ENCODE measurements around the gene HSPB6.

HSPB6 gene

DNA sequence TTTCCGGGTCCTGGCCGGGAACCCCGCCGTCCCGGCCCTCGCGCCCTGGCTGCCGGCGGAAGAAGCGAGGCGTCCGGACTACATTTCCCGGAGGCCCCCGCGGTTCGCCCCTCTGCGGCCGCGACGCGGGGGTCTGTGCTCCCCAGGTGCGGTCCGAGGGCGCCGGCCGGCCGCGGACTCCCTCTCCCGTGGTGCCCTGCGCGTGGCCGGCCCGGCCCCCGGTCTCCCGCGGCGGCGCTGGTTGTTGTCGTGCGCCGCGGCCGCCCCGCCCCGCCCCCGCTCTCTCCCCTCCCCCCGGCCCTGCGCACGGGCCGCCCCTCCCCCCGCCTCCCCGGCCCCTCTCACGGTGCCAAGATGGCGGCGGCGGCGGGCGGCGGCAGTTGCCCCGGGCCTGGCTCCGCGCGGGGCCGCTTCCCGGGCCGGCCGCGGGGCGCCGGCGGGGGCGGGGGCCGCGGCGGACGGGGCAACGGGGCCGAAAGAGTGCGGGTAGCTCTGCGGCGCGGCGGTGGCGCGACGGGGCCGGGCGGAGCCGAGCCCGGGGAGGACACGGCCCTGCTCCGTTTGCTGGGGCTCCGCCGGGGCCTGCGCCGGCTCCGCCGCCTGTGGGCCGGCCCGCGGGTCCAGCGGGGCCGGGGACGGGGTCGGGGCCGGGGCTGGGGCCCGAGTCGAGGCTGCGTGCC, 39.0 kb downstream of the HSPB6 start, which contains the start of gene KMT2B:
KMT2B (plus strand) TSS at position 339 of the 680 bp plus-strand sequence; CDS start at position 355, 16 bp downstream.
- Histone ChIP-seq H3K36me3 (ENCODE audit: control insufficient read depth in 1 of 2, insufficient read depth in 2 of 2, low read depth in 1 of 2, low read length in 2 of 2) (peaks cover 23 to 34% of the 10 kb centered on the region in 2 experiments), H3K23ac (ENCODE audit: low read length in 2 of 2) (peak within 1 kb of the TSS in 1 of 2 experiments; percentile 97), H3K14ac (ENCODE audit: low read length in 2 of 2) (peak within 1 kb of the TSS; percentile 63 to 98), H2BK5ac (ENCODE audit: low read depth, low read length, poor library complexity, severe bottlenecking) (no peak within 1 kb of the TSS), H3K9ac (ENCODE audit: low read length) (peak within 1 kb of the TSS; percentile 92), H2BK15ac (ENCODE audit: low read depth, poor library complexity, severe bottlenecking) (peak within 1 kb of the TSS; percentile 95), H2AK5ac (ENCODE audit: low read length, severe bottlenecking) (no peak within 1 kb of the TSS), H2BK12ac (ENCODE audit: low read length in 2 of 2) (peak within 1 kb of the TSS in 1 of 2 experiments; percentile 95), H3K27ac (ENCODE audit: low read length, poor library complexity, severe bottlenecking) (peak within 1 kb of the TSS; percentile 75), H3K79me1 (replicated peaks; ENCODE audit: low read length, poor library complexity, severe bottlenecking) (peaks cover 32% of the 10 kb centered on the region), H3K4me1 (ENCODE audit: control insufficient read depth, insufficient read depth, low read depth, low read length) (peaks cover 23% of the 10 kb centered on the region), H3K9me3 (ENCODE audit: control insufficient read depth, low read length) (no peaks in the 10 kb centered on the region), H4K8ac (ENCODE audit: low read length) (no peak within 1 kb of the TSS), H4K91ac (ENCODE audit: low read length) (no peak within 1 kb of the TSS), H2BK120ac (ENCODE audit: low read depth, low read length) (peak within 1 kb of the TSS; percentile 89), H3K4me3 (ENCODE audit: insufficient read depth in 1 of 2, low read depth in 1 of 2, low read length in 2 of 2) (peak within 1 kb of the TSS; percentile 85 to 97), H3K18ac (ENCODE audit: low read depth in 1 of 2, low read length in 2 of 2) (peak within 1 kb of the TSS; percentile 84 to 96), H3K27me3 (ENCODE audit: control insufficient read depth in 1 of 2, insufficient read depth in 1 of 2, low read length in 2 of 2) (peaks cover 0 to 21% of the 10 kb centered on the region in 2 experiments), H3K4me2 (ENCODE audit: low read length, poor library complexity, severe bottlenecking) (peak within 1 kb of the TSS; percentile 98), H3K4ac (ENCODE audit: low read depth in 1 of 2, low read length in 2 of 2) (peak within 1 kb of the TSS in 1 of 2 experiments; percentile 86), H2AFZ (ENCODE audit: low read depth, low read length) (peak within 1 kb of the TSS; percentile 100)
- no peak for DNase-seq
- 2% methylated on average over 11 of the region's 109 CpGs for WGBS

- H3K9ac ChIP-seq (ENCODE audit: low read length): peak overlapping the region; percentile 87
- peaks cover 0 to 23% of the 10 kb centered on the region in 2 experiments for H3K27me3 ChIP-seq (ENCODE audit: control insufficient read depth in 1 of 2, insufficient read depth in 1 of 2, low read length in 2 of 2)
- H3K4me1 ChIP-seq (ENCODE audit: control insufficient read depth, insufficient read depth, low read depth, low read length): peaks cover 23% of the 10 kb centered on the region
- no peak overlapping the region for H2BK5ac ChIP-seq (ENCODE audit: low read depth, low read length, poor library complexity, severe bottlenecking)
- peak overlapping the region in 1 of 2 experiments; percentile 77 for H3K23ac ChIP-seq (ENCODE audit: low read length in 2 of 2)
- H2BK120ac ChIP-seq (ENCODE audit: low read depth, low read length): no peak overlapping the region
- H3K4me2 ChIP-seq (ENCODE audit: low read length, poor library complexity, severe bottlenecking): peak overlapping the region; percentile 98
- H2BK12ac ChIP-seq (ENCODE audit: low read length in 2 of 2): peak overlapping the region in 1 of 2 experiments; percentile 95
- H2AK5ac ChIP-seq (ENCODE audit: low read length, severe bottlenecking): no peak overlapping the region
- WGBS: under 1% methylated on average over 62 of the region's 77 CpGs
- H2AFZ ChIP-seq (ENCODE audit: low read depth, low read length): peak overlapping the region; percentile 100
- H3K4me3 ChIP-seq (ENCODE audit: insufficient read depth in 1 of 2, low read depth in 1 of 2, low read length in 2 of 2): peak overlapping the region; percentile 70 to 97
- H4K91ac ChIP-seq (ENCODE audit: low read length): peak overlapping the region; percentile 60
- H2BK15ac ChIP-seq (ENCODE audit: low read depth, poor library complexity, severe bottlenecking): peak overlapping the region; percentile 78
- peaks cover 15 to 26% of the 10 kb centered on the region in 2 experiments for H3K36me3 ChIP-seq (ENCODE audit: control insufficient read depth in 1 of 2, insufficient read depth in 2 of 2, low read depth in 1 of 2, low read length in 2 of 2)
- peak; percentile 97 for DNase-seq
- H3K4ac ChIP-seq (ENCODE audit: low read depth in 1 of 2, low read length in 2 of 2): peak overlapping the region; percentile 78 to 79
- peak overlapping the region; percentile 75 for H3K27ac ChIP-seq (ENCODE audit: low read length, poor library complexity, severe bottlenecking)
- peak overlapping the region; percentile 94 for H4K8ac ChIP-seq (ENCODE audit: low read length)
- H3K79me1 ChIP-seq (replicated peaks; ENCODE audit: low read length, poor library complexity, severe bottlenecking): peaks cover 24% of the 10 kb centered on the region
- H3K14ac ChIP-seq (ENCODE audit: low read length in 2 of 2): peak overlapping the region in 1 of 2 experiments; percentile 98
- peak overlapping the region; percentile 69 to 96 for H3K18ac ChIP-seq (ENCODE audit: low read depth in 1 of 2, low read length in 2 of 2)
- H3K9me3 ChIP-seq (ENCODE audit: control insufficient read depth, low read length): no peaks in the 10 kb centered on the region
These were observed 39.8 kb downstream of the HSPB6 start for GRCh38 chr19:35716801-35717664.

DNA sequence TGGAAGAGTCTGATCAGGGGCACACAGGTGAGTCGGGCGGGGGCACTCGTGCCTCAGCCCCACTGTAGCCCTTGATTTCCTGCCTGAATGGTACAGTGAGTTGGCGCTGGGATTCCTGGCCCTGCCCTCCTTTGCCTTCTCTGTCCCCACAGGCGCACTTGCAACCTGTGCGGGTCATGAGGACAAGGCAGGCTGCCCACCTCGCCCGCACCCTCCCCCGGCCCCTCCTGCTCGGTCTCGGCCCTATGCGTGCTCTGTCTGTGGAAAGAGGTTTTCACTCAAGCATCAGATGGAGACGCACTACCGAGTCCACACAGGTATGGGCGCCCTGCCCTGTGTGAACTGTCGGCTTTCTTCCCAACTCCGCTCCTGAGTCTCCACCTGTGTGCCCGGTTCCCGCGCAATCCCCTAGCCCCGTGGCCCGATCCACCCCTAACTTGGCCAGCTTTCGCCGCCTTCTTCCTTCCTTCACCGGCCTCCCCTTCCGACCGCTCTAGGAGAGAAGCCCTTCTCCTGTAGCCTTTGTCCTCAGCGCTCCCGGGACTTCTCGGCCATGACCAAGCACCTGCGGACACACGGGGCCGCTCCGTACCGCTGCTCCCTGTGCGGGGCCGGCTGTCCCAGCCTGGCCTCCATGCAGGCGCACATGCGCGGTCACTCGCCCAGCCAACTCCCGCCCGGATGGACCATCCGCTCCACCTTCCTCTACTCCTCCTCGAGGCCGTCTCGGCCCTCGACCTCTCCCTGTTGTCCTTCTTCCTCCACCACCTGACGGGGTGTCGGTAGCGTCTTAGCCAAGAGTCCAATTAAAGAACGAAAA, 40.6 kb downstream of the HSPB6 start:
- peak overlapping the region; percentile 93 for H2AFZ ChIP-seq (ENCODE audit: low read depth, low read length)
- H3K36me3 ChIP-seq (ENCODE audit: control insufficient read depth in 1 of 2, insufficient read depth in 2 of 2, low read depth in 1 of 2, low read length in 2 of 2): peaks cover 9 to 17% of the 10 kb centered on the region in 2 experiments
- peak overlapping the region in 1 of 2 experiments; percentile 45 for H2BK12ac ChIP-seq (ENCODE audit: low read length in 2 of 2)
- no peak overlapping the region for H2AK5ac ChIP-seq (ENCODE audit: low read length, severe bottlenecking)
- H4K8ac ChIP-seq (ENCODE audit: low read length): peak overlapping the region; percentile 94
- peak overlapping the region; percentile 69 to 78 for H3K18ac ChIP-seq (ENCODE audit: low read depth in 1 of 2, low read length in 2 of 2)
- no peak overlapping the region for H2BK5ac ChIP-seq (ENCODE audit: low read depth, low read length, poor library complexity, severe bottlenecking)
- H3K79me1 ChIP-seq (replicated peaks; ENCODE audit: low read length, poor library complexity, severe bottlenecking): peaks cover 21% of the 10 kb centered on the region
- peak overlapping the region; percentile 60 for H4K91ac ChIP-seq (ENCODE audit: low read length)
- peak overlapping the region in 1 of 2 experiments; percentile 70 for H3K14ac ChIP-seq (ENCODE audit: low read length in 2 of 2)
- peak overlapping the region; percentile 87 for H3K9ac ChIP-seq (ENCODE audit: low read length)
- H3K4me3 ChIP-seq (ENCODE audit: insufficient read depth in 1 of 2, low read depth in 1 of 2, low read length in 2 of 2): peak overlapping the region; percentile 70 to 97
- DNase-seq: no peak
- H3K27me3 ChIP-seq (ENCODE audit: control insufficient read depth in 1 of 2, insufficient read depth in 1 of 2, low read length in 2 of 2): peaks cover 0 to 23% of the 10 kb centered on the region in 2 experiments
- no peaks in the 10 kb centered on the region for H3K9me3 ChIP-seq (ENCODE audit: control insufficient read depth, low read length)
- H3K23ac ChIP-seq (ENCODE audit: low read length in 2 of 2): peak overlapping the region in 1 of 2 experiments; percentile 63
- 7% methylated on average over 52 of the region's 52 CpGs for WGBS
- H3K27ac ChIP-seq (ENCODE audit: low read length, poor library complexity, severe bottlenecking): peak overlapping the region; percentile 75
- peak overlapping the region; percentile 98 for H3K4me2 ChIP-seq (ENCODE audit: low read length, poor library complexity, severe bottlenecking)
- peak overlapping the region; percentile 73 to 78 for H3K4ac ChIP-seq (ENCODE audit: low read depth in 1 of 2, low read length in 2 of 2)
- no peak overlapping the region for H2BK120ac ChIP-seq (ENCODE audit: low read depth, low read length)
- no peak overlapping the region for H2BK15ac ChIP-seq (ENCODE audit: low read depth, poor library complexity, severe bottlenecking)
- H3K4me1 ChIP-seq (ENCODE audit: control insufficient read depth, insufficient read depth, low read depth, low read length): peaks cover 23% of the 10 kb centered on the region

Measured in mesenchymal stem cell (in vitro differentiated cells and primary cell).